Hepatocyte (in vitro differentiated cells): ENCODE results near the gene EXD3.

Experiments
- EZH2 ChIP-seq: fragments of 200-600 bp; sonication (generic); IDR thresholded peaks from 2 replicates; pipeline ENCODE4 v1.6.1; 2016; ENCODE audit warnings: antibody characterized with exemption, mild to moderate bottlenecking, borderline replicate concordance
- EZH2phosphoT487 ChIP-seq: fragments of 200-600 bp; sonication (generic); IDR thresholded peaks from one replicate; pipeline ENCODE4 v1.6.1; 2018; ENCODE audit warnings: antibody characterized with exemption, mild to moderate bottlenecking, low read depth, moderate library complexity; ENCODE audit not compliant: unreplicated experiment, severe bottlenecking
- TF ChIP-seq, protein P1 (sequence below): fragments of 200-600 bp; sonication (generic); IDR thresholded peaks from 2 replicates; pipeline ENCODE4 v1.5.1; 2016; ENCODE audit warnings: antibody characterized with exemption, mild to moderate bottlenecking; ENCODE audit not compliant: poor library complexity

DNA sequence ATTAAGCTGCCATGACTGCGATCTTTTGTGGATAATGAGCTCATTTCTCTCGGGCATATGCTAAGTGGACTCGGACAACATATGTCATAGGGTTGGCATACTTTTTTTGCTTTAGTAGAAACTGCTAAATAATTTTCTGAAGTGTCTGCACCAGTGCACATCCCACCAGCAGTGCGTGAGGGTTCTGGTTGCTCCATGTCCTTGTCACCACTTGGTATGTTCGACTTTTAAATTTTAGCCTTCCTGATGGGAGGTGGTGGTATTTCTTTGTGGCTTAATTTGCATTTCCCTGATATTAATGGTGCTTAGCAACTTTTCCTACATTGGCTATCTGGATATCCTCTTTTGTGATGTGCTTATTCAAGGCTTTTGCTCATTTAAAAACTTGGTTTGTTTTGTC, 63.1 kb downstream of the EXD3 start:
- TF ChIP-seq, protein P1, sequence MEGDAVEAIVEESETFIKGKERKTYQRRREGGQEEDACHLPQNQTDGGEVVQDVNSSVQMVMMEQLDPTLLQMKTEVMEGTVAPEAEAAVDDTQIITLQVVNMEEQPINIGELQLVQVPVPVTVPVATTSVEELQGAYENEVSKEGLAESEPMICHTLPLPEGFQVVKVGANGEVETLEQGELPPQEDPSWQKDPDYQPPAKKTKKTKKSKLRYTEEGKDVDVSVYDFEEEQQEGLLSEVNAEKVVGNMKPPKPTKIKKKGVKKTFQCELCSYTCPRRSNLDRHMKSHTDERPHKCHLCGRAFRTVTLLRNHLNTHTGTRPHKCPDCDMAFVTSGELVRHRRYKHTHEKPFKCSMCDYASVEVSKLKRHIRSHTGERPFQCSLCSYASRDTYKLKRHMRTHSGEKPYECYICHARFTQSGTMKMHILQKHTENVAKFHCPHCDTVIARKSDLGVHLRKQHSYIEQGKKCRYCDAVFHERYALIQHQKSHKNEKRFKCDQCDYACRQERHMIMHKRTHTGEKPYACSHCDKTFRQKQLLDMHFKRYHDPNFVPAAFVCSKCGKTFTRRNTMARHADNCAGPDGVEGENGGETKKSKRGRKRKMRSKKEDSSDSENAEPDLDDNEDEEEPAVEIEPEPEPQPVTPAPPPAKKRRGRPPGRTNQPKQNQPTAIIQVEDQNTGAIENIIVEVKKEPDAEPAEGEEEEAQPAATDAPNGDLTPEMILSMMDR: no peak
- TF ChIP-seq EZH2 (no peak), EZH2phosphoT487 (no peak)
